Stimulated activated naive CD8-positive, alpha-beta T cell treated with anti-CD3 and anti-CD28 coated beads, Interleukin-15, Interleukin-2, amounts not matched to agents 100 ng/mL and 50 ng/mL, for 24 hours (primary cell): Measurements from ENCODE around the gene WBP1.
"Not testable (repeated sequence)": the region's sequence is repeated elsewhere in the genome, so short reads cannot be mapped to it uniquely, and the experiment has no call there.

ENCODE experiments used
- H3K27ac Mint-ChIP-seq: one replicate; pipeline ENCODE4 v1.8.0; 2021; ENCODE audit warnings: mild to moderate bottlenecking, mixed read lengths
- H3K27me3 Mint-ChIP-seq: one replicate; pipeline ENCODE4 v1.8.0; 2021; ENCODE audit warnings: mixed read lengths
- H3K36me3 Mint-ChIP-seq: one replicate; pipeline ENCODE4 v1.8.0; 2021; ENCODE audit warnings: low read depth, mixed read lengths
- H3K4me1 Mint-ChIP-seq: one replicate; pipeline ENCODE4 v1.8.0; 2021; ENCODE audit warnings: low read depth, mixed read lengths
- H3K4me3 Mint-ChIP-seq: one replicate; pipeline ENCODE4 v1.8.0; 2021; ENCODE audit warnings: mild to moderate bottlenecking, mixed read lengths
- H3K9me3 Mint-ChIP-seq: one replicate; pipeline ENCODE4 v1.8.0; 2021; ENCODE audit warnings: mixed read lengths

WBP1 gene

GRCh38 chr2:74439803-74440377 lies 18.3 kb upstream of the WBP1 start:
- Mint-ChIP-seq H3K27me3 (peaks cover 15% of the 10 kb centered on the region), H3K36me3 (no peaks in the 10 kb centered on the region), H3K9me3 (no peaks in the 10 kb centered on the region), H3K27ac (no peak overlapping the region), H3K4me3 (peak overlapping the region; percentile 63), H3K4me1 (peaks cover 25% of the 10 kb centered on the region)

GRCh38 chr2:74440378-74441169 lies 17.7 kb upstream of the WBP1 start:
- H3K4me3 Mint-ChIP-seq: peak overlapping the region; percentile 63
- H3K9me3 Mint-ChIP-seq: no peaks in the 10 kb centered on the region
- H3K36me3 Mint-ChIP-seq: no peaks in the 10 kb centered on the region
- H3K27ac Mint-ChIP-seq: no peak overlapping the region
- peaks cover 15% of the 10 kb centered on the region for H3K27me3 Mint-ChIP-seq
- peaks cover 25% of the 10 kb centered on the region for H3K4me1 Mint-ChIP-seq

- H3K4me3 Mint-ChIP-seq: peak overlapping the region; percentile 53
- H3K9me3 Mint-ChIP-seq: no peaks in the 10 kb centered on the region
- peaks cover 15% of the 10 kb centered on the region for H3K27me3 Mint-ChIP-seq
- H3K4me1 Mint-ChIP-seq: peaks cover 25% of the 10 kb centered on the region
- H3K27ac Mint-ChIP-seq: no peak overlapping the region
- H3K36me3 Mint-ChIP-seq: no peaks in the 10 kb centered on the region
Measured at GRCh38 chr2:74441170-74441689, 17.0 kb upstream of the WBP1 start.

GRCh38 chr2:74441690-74442482 lies 16.4 kb upstream of the WBP1 start, which contains the start of gene RTKN:
Gene RTKN, minus strand, starts transcription at chr2:74441937. Its CDS starts 121 bp downstream, at chr2:74441816.
- Mint-ChIP-seq H3K27me3 (peaks cover 15% of the 10 kb centered on the region), H3K4me3 (peak within 1 kb of the TSS; percentile 66), H3K27ac (no peak within 1 kb of the TSS), H3K4me1 (peaks cover 24% of the 10 kb centered on the region), H3K9me3 (no peaks in the 10 kb centered on the region), H3K36me3 (no peaks in the 10 kb centered on the region)

GRCh38 chr2:74442483-74443297 lies 15.5 kb upstream of the WBP1 start:
- not testable (repeated sequence) for H3K27ac Mint-ChIP-seq, H3K36me3 Mint-ChIP-seq, H3K9me3 Mint-ChIP-seq
- Mint-ChIP-seq H3K27me3 (peaks cover 15% of the 10 kb centered on the region), H3K4me3 (peak overlapping the region; percentile 66), H3K4me1 (peaks cover 19% of the 10 kb centered on the region)

- Mint-ChIP-seq H3K36me3 (no peaks in the 10 kb centered on the region), H3K27me3 (peaks cover 13% of the 10 kb centered on the region), H3K4me1 (peaks cover 14% of the 10 kb centered on the region), H3K4me3 (no peak overlapping the region), H3K27ac (no peak overlapping the region), H3K9me3 (no peaks in the 10 kb centered on the region)
Measured at GRCh38 chr2:74444498-74445318, 13.5 kb upstream of the WBP1 start.

GRCh38 chr2:74447230-74447999 lies 10.8 kb upstream of the WBP1 start:
- Mint-ChIP-seq H3K4me3 (no peak overlapping the region), H3K27me3 (peaks cover 2% of the 10 kb centered on the region), H3K9me3 (no peaks in the 10 kb centered on the region), H3K36me3 (no peaks in the 10 kb centered on the region), H3K4me1 (peaks cover 2% of the 10 kb centered on the region), H3K27ac (no peak overlapping the region)

GRCh38 chr2:74448771-74449170 lies 9.5 kb upstream of the WBP1 start:
- H3K27me3 Mint-ChIP-seq: no peaks in the 10 kb centered on the region
- no peak overlapping the region for H3K4me3 Mint-ChIP-seq
- peaks cover 12% of the 10 kb centered on the region for H3K4me1 Mint-ChIP-seq
- no peaks in the 10 kb centered on the region for H3K36me3 Mint-ChIP-seq
- no peak overlapping the region for H3K27ac Mint-ChIP-seq
- no peaks in the 10 kb centered on the region for H3K9me3 Mint-ChIP-seq

- H3K27ac Mint-ChIP-seq: no peak overlapping the region
- no peak overlapping the region for H3K4me3 Mint-ChIP-seq
- H3K4me1 Mint-ChIP-seq: peaks cover 28% of the 10 kb centered on the region
- no peaks in the 10 kb centered on the region for H3K9me3 Mint-ChIP-seq
- H3K27me3 Mint-ChIP-seq: no peaks in the 10 kb centered on the region
- H3K36me3 Mint-ChIP-seq: peaks cover 5% of the 10 kb centered on the region
Measured at GRCh38 chr2:74450570-74451190, 7.6 kb upstream of the WBP1 start.

- peaks cover 19% of the 10 kb centered on the region for H3K36me3 Mint-ChIP-seq
- H3K27me3 Mint-ChIP-seq: no peaks in the 10 kb centered on the region
- peak within 1 kb of the TSS; percentile 96 for H3K4me3 Mint-ChIP-seq
- peak within 1 kb of the TSS; percentile 94 for H3K27ac Mint-ChIP-seq
- H3K9me3 Mint-ChIP-seq: no peaks in the 10 kb centered on the region
- peaks cover 64% of the 10 kb centered on the region for H3K4me1 Mint-ChIP-seq
Measured at GRCh38 chr2:74454654-74455511, 3.4 kb upstream of the WBP1 start, which contains the start of gene INO80B. Gene INO80B, plus strand, starts transcription at chr2:74455087. Its CDS starts 30 bp downstream, at chr2:74455117.

- H3K4me1 Mint-ChIP-seq: peaks cover 67% of the 10 kb centered on the region
- no peaks in the 10 kb centered on the region for H3K27me3 Mint-ChIP-seq
- H3K4me3 Mint-ChIP-seq: peak overlapping the region; percentile 96
- peaks cover 19% of the 10 kb centered on the region for H3K36me3 Mint-ChIP-seq
- no peaks in the 10 kb centered on the region for H3K9me3 Mint-ChIP-seq
- H3K27ac Mint-ChIP-seq: peak overlapping the region; percentile 94
Measured at GRCh38 chr2:74457129-74457548, 1.1 kb upstream of the WBP1 start.

GRCh38 chr2:74457549-74458131 lies 598 bp upstream of the WBP1 start:
- Mint-ChIP-seq H3K27me3 (no peaks in the 10 kb centered on the region), H3K4me1 (peaks cover 63% of the 10 kb centered on the region), H3K9me3 (no peaks in the 10 kb centered on the region), H3K36me3 (peaks cover 22% of the 10 kb centered on the region), H3K4me3 (peak overlapping the region; percentile 96), H3K27ac (peak overlapping the region; percentile 98)
